HS-27A (cell line): ENCODE results near the gene STX1A.

Experiments used
- DNase-seq: peaks from one replicate; pipeline ENCODE4 v3.0.0-alpha.2; 2012; ENCODE audit warnings: low read depth, missing footprints

The STX1A gene

DNA sequence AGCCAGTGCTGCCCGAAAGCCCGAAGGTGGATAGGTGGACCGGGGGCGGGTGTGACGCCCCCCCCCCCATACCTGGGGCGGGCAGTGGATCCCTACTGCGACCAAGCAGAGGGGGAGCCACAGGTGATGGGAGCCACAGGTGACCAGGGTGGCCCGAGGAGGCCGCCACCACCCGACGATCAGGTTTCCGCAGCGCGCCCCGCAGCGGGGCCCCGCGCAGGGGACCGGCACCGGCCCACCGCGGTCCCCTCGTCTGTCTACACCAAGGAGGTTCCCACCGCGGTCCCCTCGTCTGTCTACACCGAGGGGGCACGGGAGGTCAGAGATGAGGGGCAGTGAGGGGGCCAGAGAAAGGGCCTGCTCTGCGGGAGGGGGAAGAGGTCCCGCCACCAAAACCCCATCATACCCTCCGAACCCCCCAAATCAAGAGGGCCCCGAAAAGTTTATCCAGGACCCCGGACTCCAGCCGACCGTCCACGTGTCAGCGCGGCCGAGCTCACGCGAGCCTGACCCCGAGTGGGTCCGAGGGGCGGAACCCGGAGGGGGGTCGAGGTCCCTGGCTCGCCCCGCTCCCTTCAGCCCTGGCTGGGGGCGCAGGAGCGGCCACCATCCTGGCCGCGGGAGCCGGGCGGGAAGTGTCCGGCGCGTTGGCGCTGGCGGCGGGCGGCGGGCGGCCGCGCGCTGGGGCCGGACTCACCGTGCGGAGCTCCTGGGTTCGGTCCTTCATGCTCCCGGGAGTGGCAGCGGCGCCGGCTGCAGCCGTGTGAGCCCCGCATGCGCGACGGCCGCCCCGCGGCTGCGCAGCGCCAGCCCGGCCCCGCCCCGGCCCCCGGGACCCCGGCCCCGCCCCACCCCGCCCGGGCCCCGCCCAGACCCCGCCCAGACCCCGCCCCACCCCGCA, at the start of gene STX1A:
TSS of gene STX1A (minus strand) at position 765 of the 901 bp plus-strand sequence. CDS start at position 727, 38 bp downstream.
- no peak for DNase-seq

DNA sequence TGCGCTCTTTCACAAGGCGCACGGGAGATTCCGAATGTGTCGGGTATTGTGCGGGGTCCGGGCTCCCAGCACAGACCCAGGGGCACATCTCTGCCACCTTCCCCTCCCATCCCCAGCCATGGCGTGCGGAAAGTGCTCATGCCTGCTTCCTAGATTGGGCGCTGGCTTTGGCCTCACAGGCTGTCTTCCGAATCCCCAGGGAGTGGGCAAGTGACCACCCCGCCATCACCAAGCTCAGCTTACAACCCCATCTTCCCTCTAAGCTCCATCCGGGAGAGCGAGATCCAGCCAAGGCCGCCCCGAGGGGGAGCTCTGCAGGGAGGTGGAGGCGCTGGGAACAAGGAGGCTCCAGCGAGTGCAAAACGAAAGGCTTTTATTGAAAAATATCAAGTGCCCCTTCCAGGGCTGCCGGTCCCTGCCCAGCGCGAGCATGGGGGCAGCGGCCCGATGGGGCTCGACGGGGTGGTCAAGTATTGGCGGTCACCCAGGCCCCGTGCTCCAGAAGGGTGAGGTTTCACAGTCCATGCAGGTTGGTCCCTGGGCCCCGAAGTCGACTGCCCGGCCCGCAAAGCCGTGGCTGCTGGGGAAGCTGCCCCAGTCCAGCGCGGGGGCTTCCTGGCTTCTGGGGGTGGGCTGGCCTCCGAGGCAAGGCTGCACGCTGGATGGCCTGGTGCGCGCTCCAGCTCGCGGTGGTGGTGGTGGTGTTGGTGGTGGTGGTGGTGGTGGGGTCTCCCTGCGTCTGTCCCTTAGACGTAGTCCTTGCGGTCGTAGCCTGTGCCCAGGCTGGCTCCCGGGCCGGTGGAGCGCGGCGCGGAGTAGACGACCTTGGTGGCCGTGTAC, 49.4 kb upstream of the STX1A start:
- no peak for DNase-seq

DNA sequence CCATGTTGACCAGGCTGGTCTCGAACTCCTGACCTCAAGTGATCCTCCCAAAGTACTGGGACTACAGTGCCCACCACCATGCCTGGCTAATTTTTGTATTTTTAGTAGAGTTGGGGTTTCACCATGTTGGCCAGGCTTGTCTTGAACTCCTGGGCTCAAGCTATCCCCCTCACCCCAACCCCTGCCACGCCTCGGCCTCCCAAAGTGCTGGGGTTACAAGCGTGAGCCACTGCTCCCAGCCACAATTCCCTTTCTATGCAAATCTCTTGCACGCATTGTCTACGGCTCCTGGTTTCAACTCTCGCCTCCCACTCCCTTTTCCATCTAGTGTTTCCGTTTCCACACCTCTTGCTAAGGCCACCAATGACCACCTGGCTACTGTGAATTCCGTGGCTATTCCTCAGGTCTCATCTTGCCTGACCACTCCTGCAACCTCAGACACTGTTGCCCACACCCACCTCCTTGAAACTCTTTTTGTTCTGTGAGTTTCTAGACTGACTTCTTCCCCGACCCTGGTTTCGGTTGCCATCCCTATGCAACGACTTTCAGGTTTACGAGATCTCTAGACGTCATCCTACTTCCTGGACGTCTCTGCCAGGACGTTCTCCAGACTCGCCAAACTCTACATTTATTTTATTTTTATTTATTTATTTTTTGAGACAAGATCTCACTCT, 47.2 kb upstream of the STX1A start:
- DNase-seq = no peak

DNA sequence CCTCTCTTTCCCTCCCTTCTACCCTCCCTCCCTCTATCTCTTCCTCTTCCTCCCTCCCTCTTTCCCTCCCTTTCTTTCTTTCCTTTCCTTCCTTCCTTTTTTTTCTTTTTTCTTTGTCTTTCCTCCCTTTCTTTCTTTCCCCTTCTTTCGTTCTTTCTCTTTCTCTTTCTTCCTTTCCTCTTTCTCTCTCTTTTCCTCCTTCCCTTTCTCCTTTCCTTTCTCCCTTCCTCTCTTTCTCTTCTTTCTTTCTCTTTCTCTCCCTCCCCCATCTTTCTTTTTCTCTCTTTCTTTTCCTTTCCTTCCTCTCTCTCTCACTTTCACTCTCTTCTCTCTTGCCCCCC, 43.2 kb upstream of the STX1A start:
- no peak for DNase-seq

DNA sequence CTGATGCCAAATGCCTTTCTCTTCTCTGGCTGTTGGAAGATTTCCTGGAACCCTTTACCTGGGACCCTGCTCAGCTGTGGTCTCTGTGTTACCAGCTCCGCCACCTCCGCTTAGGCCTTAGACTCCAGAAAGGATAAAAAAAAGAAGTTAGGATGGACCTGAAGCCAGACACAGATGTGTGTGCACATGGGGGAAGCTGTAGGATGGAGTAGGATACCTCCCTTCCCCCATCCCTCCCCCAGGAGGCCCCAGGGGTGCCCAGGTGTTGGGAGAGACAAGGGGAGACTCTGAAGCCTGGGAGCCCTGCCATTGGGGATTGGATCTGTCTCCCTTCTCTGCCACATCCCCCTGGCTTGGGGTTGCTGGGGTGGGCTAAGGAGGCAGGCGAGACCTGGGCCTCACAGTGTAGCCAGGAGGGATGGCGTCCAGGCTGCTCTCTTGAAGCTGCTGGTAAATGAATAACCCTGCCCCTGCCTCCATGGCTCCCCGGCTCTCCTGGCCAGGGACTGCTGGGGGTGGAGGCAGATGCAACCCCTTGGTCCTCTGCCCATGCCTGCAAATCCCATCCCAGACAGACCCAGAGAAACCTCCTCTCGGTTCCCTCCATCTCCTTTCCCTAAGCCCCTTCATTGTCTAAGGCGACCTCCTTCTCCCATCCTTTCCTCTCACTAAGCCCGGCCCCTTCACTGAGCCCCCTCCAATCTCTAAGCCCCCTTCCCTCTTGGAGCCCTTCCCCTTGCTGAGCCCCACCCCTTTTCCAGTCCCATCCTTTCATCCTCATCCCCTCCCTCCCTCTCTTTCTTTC, 42.6 kb upstream of the STX1A start:
- DNase-seq = no peak

DNA sequence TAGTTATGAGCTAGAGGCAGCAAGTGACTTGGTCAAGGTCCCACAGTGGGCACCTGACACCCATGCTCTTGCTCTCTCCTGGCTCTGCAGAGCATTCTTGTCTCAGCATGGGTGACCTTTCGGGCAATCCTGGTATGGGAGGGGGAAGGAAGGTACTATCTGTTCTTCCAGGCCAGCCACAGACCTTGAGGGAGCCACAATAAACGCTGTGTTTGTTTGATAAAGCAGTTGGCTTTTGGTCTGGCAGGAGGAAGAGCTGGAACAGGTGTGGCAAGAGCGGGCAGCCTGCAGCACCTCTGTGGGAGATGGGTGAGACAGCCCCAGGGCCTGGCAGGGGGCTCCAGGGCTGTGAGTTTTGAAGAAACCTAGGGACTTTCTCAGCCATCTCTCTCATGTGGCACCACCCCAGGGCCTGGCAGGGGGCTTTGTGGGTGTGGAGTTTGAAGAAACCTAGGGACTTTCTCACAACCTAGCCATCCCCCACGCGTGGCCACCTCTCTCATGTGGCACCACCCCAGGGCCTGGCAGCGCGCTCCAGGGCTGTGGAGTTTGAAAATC, 39.2 kb upstream of the STX1A start:
- DNase-seq = no peak

DNA sequence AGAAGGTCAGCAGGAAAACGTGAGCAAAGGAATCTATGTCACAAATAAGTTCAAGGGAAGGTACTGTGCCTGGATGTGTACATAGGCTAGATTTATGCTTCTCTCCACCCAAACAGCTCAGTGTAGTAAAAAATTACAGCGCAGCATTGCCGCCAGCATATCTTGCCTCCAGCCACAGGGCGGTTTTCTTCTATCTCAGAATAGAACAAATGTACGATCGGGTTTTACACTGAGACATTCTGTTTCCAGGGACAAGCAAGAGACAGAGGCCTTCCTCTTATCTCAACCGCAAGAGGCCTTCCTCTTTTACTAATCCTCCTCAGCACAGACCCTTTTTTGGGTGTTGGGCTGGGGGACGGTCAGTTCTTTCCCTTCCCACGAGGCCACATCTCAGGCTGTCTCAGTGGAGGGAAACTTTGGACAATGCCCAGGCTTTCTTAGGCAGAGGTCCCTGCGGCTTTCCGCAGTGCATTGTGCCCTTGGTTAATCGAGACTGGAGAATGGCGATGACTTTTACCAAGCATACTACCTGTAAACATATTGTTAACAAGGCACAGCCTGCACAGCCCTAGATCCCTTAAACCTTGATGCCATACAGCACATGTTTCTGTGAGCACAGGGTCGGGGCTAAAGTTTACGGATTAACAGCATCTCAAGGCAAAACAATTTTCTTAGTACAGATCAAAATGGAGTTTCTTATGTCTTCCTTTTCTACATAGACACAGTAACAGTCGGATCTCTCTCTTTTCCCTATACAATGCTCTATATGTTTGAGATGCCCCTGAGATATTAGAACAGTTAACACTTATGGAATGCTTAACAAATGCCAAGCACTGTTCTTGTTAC, 30.7 kb upstream of the STX1A start:
- no peak for DNase-seq

DNA sequence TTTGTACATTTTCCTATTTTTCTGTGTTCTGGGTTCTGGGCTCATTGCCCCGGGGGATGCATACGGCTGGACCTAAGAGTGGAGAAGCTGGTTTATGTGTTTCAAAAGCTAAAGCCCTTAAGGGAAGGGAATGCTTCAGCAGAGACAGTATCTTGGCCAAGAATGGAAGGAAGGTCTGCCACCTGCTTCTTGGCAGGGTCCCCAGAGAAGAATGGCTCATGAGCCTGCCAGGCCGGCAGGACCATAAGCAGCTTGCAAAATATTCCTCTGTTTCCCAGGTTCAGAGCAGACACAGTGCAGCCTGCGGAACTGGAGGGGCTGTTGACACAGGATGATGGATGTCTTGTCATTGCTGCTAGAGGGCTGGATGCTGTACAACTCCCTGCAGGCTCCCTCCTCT, 26.9 kb upstream of the STX1A start:
- no peak for DNase-seq

DNA sequence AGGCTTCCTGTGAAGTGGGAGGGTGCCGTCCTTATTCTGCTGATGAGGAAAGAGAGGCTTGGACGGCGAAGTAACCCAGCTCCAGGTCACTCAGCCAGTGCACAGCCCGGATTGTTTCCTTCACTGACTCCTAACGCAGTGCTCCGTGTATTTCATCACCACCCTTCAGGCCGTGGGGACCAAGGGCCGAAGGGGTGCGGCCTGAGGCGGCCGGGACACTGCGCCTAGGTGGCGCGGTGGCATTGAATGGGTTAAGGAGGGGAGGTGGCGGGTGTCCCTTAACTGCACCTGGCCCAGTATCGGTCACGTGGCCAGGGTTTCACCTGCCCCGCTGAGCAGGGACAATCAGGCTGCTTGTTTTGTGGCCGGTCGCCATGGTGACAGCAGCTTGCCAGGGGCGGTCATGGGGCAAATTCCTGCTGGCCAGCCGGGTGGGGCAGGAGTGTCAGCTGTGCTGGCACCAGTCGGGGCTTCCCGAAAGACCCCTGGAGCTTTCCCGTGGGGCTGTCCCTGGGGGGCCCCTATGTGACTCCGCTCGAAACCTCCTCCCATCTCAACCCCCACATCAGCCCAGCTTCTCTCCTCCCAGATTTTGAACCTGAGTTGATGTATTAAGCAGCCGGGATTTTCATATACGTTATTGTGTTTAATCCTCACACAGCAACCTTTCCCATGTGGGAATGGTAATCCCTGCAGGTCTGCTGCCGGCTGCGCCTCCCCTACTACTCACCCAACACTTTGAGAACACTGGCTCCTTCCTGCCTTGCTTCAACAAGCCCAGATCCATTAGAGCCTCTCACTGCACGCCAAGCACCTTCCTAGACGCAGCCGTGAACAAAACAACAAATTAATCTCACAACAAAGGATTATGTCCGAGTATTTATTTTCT, 23.5 kb upstream of the STX1A start:
- no peak for DNase-seq

DNA sequence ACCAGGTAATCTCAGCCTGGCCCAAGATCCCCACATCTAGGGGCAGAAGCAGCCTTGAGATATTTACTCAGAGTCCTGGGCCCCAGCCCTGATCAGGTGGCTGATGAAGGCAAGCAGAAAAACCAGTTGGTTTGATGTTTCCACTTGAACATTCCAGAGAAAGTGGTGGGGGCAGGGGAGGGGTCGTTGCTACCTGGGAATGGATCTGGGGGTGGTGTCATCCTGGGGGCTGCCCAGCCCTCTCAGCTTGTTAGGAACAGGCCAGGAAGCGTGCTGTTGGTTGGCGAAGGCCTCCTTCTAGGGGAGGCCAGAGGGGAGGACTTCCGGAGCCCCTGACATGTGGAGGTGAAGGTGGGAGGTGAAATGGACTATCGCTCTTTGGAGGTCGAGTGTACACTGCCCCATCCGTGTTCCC, 22.9 kb upstream of the STX1A start:
- DNase-seq = no peak

DNA sequence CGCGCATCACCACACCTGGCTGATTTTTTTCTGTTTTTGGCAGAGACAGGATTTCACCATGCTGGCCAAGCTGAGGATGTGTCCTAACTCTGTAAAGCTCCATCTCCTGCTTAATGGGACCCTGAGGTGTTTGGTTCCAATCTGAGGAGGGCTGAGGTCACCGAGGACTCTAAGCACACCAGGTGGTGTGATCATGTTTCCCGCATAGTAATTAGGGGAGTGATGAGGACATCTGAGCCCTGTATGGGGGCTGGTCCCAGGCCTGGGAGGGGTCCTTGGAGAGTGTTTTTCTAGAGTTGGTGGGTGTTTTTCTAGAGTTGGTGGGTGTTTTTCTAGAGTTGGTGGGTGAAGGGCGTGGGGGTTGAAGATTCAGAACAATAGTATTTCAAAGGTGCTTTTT, 22.1 kb upstream of the STX1A start:
- no peak for DNase-seq

DNA sequence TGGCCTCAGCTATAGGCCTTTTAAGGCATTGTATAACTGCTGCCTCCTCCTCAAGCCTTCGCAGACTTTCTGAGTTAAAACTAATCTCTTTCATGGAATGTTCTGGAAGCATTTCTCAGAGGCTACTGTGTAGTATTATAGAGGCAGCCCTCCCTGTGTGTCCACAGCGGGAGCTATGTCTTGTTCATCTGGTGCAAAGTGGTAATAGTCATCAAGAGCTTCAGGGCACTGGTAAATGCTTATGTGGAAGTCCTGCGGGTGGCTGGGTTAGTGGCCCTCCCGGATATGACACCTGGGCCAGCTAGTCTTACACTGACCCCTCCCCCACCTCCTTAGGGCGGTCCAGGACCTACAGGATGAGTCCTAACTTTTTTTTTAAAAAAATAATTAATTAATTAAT, 21.3 kb upstream of the STX1A start:
- no peak for DNase-seq

DNA sequence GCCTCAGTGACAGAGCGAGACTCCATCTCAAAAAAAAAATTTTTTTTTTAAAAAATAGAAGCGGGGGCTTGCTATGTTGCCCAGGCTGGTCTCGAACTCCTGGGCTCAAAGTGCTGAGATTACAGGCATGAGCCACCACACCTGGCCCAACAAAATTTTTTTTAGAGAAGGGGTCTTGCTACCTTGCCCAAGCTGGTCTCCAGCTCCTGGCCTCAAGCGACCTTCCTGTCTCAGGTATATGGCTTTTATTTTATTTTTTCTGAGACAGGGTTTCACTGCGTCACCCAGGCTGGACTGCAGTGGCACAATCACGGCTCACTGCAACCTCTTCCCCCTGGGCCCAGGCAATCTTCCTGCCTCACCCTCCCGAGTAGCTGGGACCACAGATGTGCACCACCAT, 20.7 kb upstream of the STX1A start:
- DNase-seq = no peak

DNA sequence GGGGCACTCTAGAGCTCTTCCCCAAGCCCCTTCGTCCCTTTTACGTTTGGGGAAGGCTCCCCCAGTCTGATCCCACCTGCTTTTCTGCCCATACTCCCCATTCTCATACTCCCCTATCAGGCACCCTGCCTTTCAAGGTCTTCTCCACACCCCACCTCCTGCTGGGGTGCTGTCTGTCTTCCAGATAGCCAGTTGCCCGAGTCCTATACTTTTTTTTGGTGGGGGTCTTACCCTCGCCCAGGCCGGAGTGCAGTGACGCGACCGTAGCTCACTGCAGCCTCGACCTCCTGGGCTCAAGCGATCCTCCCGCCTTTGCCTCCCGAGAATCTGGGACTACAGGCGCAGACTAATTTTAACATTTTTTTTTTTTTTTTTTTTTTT, 19.9 kb upstream of the STX1A start:
- DNase-seq = no peak

DNA sequence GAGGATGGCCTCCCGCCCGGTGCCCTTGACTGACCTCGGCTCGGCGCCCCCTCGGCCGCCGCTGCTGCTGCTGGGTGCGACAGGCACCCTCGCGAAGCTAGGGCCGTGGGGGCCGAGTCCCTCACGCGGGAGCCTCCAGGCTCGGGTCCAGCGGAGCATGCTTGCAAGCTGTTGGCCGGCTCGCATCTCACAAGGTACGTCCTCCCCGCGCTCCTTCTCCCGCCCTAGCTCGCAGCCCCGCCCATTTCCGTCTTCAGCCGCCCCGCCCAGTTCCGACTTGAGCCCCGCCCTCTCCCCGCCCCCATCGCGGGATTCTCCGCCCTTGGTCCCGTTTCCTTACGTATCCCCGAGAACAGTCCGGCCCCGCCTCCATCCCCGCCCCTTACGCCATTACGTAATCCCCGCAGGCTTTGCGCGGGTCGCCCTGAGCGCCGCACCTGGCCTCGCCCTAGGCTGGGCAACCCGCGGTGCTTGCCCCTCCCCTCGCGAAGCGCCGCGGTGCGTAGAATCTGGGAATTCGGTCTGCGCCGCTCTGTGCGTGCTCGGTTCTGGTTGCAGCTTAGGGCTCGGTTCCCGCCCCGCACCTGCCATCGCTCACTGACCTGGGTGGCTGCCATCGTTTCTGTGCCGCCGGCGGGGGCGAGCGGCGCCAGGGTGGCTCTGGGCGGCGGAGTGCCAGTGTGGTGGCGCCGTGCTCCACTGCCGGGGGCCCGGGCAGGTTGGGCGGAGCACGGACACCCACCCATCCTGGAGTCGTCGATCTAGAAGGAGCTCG, 19.3 kb upstream of the STX1A start, which contains the start of gene ABHD11:
TSS of gene ABHD11 (minus strand) at position 191 of the 775 bp plus-strand sequence. CDS start at position 159, 32 bp downstream.
- peak; percentile 85 for DNase-seq

DNA sequence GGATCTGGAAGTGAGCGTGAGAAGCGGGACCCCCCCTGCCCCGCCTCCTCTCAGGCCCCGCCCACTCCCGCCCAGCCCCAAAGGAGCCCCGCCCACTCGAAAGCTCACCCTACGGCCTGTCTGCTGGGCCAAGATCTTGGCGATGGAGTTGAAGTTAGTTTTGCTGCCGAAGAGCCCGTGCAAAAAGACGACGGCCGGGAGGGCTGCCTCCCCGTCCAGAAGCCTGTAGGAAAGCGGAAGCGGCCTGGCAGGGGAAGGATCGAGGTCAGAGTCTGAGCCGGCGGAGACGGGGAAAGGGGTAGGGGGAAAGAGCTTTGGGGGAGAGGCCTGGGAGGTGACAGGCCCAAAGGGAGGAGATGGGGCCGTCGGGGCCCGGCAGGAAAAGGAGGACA, 18.7 kb upstream of the STX1A start:
- DNase-seq = no peak

DNA sequence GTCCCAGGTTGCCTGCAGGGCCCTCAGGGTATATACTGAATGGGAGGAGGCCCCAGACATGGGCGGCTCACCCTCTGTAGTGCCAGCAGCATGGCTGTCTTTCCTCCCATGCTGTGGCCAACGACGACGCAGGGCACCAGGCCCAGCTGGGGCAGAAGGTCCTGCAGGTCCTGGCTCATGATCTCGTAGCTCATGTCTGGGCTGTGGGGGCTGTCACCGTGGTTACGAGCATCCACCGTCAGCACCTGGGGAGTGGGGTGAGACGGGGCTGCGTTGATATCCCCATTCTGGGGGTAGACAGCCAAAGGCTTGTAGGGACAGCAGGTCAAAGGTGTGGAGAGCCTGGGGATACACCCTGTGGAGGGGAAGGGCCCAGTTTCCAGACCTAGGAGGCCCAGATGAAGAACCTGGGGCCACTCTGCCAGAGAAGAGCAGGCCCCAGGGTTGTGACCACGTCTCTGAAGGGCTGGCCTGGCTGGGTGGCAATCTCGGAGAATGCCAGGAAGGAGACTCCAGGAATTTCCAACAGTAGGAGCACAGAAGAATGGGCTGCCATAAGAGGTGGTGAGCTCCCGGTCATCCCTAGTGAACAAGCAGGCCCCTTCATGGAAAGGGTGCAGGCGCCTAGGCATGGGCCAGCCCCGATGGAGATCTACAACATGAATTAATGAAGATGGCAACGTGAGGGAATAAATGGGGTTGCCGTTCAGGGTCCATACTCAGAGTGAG, 18.2 kb upstream of the STX1A start:
- no peak for DNase-seq

DNA sequence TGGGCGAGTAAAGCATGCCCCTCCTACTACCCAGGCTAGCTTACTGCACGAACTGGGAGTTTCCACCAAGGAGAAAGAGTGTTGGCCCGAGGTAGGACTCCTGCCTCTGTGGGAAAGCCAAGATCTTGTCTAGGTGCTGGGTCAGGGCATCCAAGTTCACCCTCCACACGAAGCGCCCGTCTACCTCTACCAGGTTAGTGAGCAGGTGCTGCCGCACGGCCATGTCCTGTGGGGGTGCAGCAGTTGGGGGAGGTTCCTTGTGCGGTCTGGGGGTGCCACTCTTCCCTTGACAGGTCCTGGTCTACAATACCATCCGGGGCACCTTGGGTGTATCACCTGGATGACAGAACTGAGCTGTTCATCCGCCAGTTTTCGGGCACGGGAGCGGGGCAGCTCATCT, 17.4 kb upstream of the STX1A start:
- DNase-seq = no peak
